Prostate gland (tissue), 2 donors: ENCODE results near the gene MGAT5.

ENCODE experiments used
- CTCF ChIP-seq, 4 experiments: fragments of 200-600 bp in 2 of 4; fragments of 450-650 bp in 2 of 4; sonication (generic) in 2 of 4; IDR thresholded peaks; 1 replicate in 3 of 4; 2 replicates in 1 of 4; pipeline ENCODE4 v1.5.1; 2016 to 2019; ENCODE audit warnings: antibody characterized with exemption in 4 of 4, mild to moderate bottlenecking in 2 of 4, moderate library complexity in 2 of 4
- POLR2A ChIP-seq: fragments of 450-650 bp; IDR thresholded peaks from one replicate; pipeline ENCODE4 v1.6.1; 2016; ENCODE audit warnings: antibody characterized with exemption, mild to moderate bottlenecking

GRCh38 chr2:134337631-134338030 lies 83.8 kb downstream of the MGAT5 start:
- TF ChIP-seq CTCF (IDR thresholded peaks at IDR 0.05) (no peak), POLR2A (no peak)
